HG02840 (cell line): ENCODE results near the gene FN1.
"Not testable (repeated sequence)": the region's sequence is repeated elsewhere in the genome, so short reads cannot be mapped to it uniquely, and the experiment has no call there.

Experiments
- ATAC-seq: cut with Tn5 transposase; IDR thresholded peaks from one replicate; pipeline ENCODE4 v1.9.1; 2021; ENCODE audit warnings: mild to moderate bottlenecking, moderate library complexity, moderate number of reproducible peaks; ENCODE audit not compliant: unreplicated experiment, low FRiP score

FN1 gene

DNA sequence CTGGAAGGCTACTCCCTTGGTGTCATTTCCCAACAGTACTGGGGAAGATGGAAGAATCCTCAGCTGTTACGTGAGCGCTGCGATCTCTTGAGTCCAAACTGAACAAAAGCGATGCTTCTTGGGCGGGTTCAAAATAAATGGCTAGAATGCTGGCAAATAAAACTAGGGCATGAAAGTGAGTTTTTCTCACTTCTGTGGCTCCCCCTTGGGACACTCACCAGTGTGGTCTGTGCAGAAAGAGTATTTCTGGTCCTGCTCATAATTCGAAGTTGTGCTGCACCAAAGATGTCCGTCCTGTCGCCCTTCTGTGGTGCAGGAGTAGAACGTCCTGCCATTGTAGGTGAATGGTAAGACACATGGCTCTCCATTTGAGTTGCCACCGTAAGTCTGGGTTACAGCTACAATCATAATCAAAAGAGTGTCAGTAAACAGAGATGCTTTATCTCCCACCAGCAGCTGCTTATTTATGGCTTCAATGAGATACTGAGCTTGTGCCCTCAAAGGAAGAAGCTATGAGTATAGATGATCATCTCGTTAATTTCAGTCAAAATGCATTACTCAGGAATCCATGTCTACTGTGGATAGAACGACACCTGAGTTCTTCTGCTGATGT lies 11.8 kb downstream of the FN1 start:
- no peak for ATAC-seq

GRCh38 chr2:215423234-215423633 lies 12.6 kb downstream of the FN1 start:
- ATAC-seq, result no peak

GRCh38 chr2:215422676-215423075 lies 13.2 kb downstream of the FN1 start:
- ATAC-seq, result no peak

DNA sequence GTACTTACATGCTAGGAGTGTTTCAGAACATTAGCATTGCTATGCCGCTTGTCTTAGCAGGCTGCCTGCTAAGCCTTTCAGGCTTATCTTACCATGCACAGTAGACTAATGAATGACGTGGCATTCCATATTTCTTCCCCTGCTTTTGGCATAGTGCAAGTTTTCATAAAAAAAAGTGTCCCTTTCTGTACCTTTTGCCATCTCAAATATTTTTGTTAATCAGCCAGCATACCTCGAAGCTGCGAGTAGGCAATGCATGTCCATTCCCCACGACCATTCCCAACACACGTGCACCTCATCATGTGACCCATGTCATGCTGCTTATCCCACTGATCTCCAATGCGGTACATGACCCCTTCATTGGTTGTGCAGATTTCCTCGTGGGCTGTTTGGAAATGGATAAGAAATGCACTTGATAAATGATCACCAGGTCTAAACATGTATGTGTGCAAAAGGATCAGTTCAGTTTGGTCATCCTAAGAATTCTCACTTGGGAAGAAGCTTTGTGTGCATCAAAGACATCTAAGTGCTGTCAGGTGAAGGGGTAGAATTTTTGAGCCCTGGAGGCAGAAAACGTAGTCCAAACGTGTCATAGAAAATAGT lies 13.9 kb downstream of the FN1 start:
- no peak for ATAC-seq

DNA sequence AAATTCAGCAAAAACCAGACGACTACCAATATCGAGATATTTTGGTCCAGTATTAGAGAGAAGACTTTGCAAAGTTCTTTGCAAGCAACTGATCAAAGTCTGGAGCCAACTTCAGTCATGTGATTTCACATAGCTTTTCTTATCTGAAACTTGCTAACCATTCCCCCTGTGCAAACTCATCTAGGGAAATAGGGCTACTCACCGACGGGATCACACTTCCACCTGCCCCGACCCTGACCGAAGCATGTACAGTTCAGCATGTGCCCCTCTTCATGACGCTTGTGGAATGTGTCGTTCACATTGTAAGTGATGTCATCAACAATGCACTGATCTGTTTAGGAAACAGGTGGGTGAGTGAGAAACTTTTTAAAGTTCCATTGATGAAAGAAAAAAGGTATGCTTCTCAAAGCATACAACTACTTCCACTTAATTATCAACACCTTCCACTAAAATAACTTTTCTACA lies 15.4 kb downstream of the FN1 start:
- ATAC-seq, result no peak

DNA sequence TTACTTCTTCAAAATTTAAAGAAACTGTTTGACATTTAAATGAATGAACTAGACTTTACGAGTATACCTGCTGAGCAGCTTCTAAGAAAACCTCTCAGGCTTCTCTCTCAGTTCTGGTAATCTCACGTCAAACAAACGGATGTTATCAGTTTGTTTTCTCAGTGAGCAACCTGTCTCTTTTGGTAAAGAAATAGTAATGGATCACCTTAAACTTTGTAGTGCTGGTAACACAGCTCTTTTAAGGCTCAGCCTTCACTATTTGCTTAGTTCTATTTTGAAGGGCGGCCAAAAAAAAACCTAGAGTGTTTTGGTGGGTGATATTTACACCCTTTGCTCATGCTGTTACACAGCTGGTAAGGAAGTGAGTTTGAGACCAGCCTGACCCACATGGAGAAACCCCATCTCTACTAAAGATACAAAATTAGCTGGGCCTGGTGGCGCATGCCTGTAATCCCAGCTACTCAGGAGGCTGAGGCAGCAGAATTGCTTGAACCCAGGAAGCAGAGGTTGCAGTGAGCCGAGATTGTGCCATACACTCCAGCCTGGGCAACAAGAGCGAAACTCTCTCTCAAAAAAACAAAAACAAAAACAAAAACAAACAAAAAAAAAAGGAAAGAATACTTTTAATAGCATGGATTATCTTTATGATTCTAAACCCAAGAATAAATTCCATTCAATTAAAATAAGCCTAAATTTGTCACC lies 15.9 kb downstream of the FN1 start:
- no peak for ATAC-seq

- ATAC-seq, result no peak
Observed at GRCh38 chr2:215419113-215419512, 16.8 kb downstream of the FN1 start.

DNA sequence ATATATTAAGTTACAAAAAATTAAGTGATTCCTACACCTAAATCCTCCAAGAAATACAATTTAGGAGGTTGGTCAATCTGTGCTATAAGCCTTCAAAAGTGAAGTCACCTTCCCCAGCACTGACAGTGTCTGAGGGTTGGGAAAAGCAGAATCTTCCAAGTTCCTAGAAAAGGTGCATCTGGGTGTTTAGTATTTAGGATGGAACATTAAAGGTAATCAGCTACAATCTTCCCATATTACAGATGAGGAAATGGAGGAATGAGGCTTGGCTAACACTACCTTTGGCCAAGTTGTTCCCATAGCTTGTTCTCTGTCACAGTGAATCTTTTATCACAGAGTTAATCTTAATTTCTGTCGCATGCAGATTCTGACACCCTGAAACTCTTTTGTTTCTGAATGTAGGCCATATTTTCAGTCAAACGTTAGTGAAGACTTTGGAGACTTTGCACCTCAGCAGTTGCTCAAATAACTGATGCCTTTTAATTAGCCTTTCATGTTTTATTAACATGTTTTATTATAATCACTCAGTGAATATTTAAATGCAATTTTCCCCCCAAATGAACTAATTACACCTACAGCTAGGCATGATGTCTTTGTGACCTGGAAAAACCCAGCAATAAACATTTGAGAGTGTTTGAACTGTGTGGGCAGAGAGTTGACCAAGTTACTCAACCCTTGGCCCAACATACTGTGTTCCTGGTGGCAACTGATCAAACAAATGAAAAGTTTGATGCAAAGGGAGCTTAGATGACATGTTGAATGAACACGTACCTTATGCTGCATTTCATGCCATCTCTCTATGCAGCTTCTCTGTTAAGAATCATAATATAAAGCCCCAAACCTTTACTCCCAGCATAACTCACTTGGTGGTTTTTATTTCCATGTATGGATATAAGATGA lies 17.6 kb downstream of the FN1 start:
- ATAC-seq, result no peak

GRCh38 chr2:215417400-215417951 lies 18.4 kb downstream of the FN1 start:
- no peak for ATAC-seq

GRCh38 chr2:215416656-215417055 lies 19.2 kb downstream of the FN1 start:
- ATAC-seq, result no peak

GRCh38 chr2:215415820-215416577 lies 19.9 kb downstream of the FN1 start:
- ATAC-seq, result no peak

DNA sequence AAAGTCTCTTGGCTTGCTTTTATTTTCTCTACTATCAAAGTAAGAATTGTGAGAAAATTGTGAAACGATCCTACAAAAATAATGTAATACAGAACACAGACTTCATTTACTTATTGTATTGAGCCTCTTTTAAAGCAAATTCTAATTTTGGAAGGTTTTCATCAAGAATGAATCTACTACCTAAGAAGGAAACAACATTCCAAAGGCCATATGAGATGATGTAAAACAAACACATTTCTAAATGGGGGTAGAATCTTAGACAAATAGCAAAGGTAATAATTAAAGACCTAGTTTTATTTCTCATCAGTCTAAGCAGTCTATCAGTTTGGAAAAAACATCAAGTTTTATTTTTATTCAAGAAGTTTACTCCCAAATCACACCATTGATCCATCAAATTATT lies 20.6 kb downstream of the FN1 start:
- ATAC-seq, result no peak

GRCh38 chr2:215414674-215415073 lies 21.2 kb downstream of the FN1 start:
- no peak for ATAC-seq

- no peak for ATAC-seq
Observed at GRCh38 chr2:215413974-215414373, 21.9 kb downstream of the FN1 start.

GRCh38 chr2:215413484-215413777 lies 22.4 kb downstream of the FN1 start:
- ATAC-seq, result no peak

DNA sequence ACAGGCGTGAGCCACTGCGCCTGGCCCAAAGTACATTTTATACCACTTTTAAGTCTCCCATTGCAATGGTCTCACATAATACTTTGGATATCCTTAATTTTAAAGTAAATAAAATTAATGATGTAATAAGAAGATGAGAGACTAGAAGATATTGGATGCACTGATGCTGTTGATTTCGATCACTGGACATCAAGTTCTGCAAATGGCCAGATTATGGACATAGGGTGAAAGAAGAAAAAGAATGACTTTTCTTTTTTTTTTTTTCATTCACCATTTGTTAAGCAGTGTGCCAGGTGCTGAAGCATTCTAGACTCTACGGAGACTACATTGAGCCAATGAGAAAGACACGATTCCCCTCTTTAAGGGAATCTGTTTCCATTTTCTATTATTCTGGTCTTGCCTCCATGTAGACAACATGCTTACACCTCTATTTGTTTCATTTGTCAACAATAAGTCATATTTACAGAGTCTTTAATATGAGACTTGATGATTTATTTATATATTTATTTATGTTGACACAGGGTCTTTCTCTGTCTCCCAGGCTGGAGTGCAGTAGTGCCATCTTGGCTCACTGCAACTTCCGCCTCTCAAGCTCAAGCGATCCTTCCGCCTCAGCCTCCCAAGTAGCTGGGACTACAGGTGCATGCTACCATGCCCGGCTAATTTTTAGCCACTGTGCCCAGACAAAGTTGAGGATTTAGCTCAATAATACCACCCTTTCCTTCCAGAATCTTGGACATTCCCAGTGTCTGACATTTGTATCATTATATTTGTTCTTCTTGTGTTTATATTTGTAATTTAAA lies 23.7 kb downstream of the FN1 start:
- no peak for ATAC-seq

GRCh38 chr2:215410932-215411285 lies 25.0 kb downstream of the FN1 start:
- ATAC-seq, result no peak

GRCh38 chr2:215410181-215410931 lies 25.5 kb downstream of the FN1 start:
- not testable (repeated sequence) for ATAC-seq
